Trophoblast cell (in vitro differentiated cells and primary cell): Measurements from ENCODE around the gene OPCML.

Experiments used
- DNase-seq, 2 donors: peaks; one replicate each; pipeline ENCODE4 v3.0.0-alpha.2; 2016
- H2AFZ ChIP-seq: 2 replicates; pipeline ENCODE4 v1.6.1; 2013; ENCODE audit warnings: low read length, moderate library complexity, mild to moderate bottlenecking; ENCODE audit not compliant: insufficient read depth, poor library complexity
- H2AK5ac ChIP-seq: 2 replicates; pipeline ENCODE4 v1.6.1; 2013; ENCODE audit warnings: mild to moderate bottlenecking, low read length
- H2BK120ac ChIP-seq: 2 replicates; pipeline ENCODE4 v1.6.1; 2013; ENCODE audit warnings: low read length, mild to moderate bottlenecking, moderate library complexity; ENCODE audit not compliant: insufficient read depth, poor library complexity
- H2BK12ac ChIP-seq: 2 replicates; pipeline ENCODE4 v1.6.1; 2013; ENCODE audit warnings: mild to moderate bottlenecking, low read length, moderate library complexity
- H2BK5ac ChIP-seq: 2 replicates; pipeline ENCODE4 v1.6.1; 2013; ENCODE audit warnings: low read length, low read depth, moderate library complexity, mild to moderate bottlenecking; ENCODE audit not compliant: poor library complexity
- H3K14ac ChIP-seq: 2 replicates; pipeline ENCODE4 v1.6.1; 2013; ENCODE audit warnings: mild to moderate bottlenecking, low read length
- H3K18ac ChIP-seq: 2 replicates; pipeline ENCODE4 v1.6.1; 2013; ENCODE audit warnings: mild to moderate bottlenecking, low read length
- H3K23ac ChIP-seq: 2 replicates; pipeline ENCODE4 v1.6.1; 2013; ENCODE audit warnings: low read length
- H3K27ac ChIP-seq: 2 replicates; pipeline ENCODE4 v1.5.1; 2013; ENCODE audit warnings: low read depth, mild to moderate bottlenecking, inconsistent platforms, low read length, moderate library complexity
- H3K27me3 ChIP-seq: 2 replicates; pipeline ENCODE4 v1.6.1; 2013; ENCODE audit warnings: inconsistent platforms, mild to moderate bottlenecking, low read length, moderate library complexity; ENCODE audit not compliant: insufficient read depth
- H3K36me3 ChIP-seq, 2 experiments: 1 replicate in 1 of 2; 2 replicates in 1 of 2; pipeline ENCODE4 v1.6.1; 2013; ENCODE audit warnings: low read length in 2 of 2, mild to moderate bottlenecking in 2 of 2, moderate library complexity in 1 of 2; ENCODE audit not compliant: insufficient read depth in 2 of 2, control insufficient read depth in 1 of 2
- H3K4ac ChIP-seq: 2 replicates; pipeline ENCODE4 v1.6.1; 2013; ENCODE audit warnings: low read depth, mild to moderate bottlenecking, low read length, moderate library complexity
- H3K4me1 ChIP-seq, 2 experiments: 1 replicate in 1 of 2; 2 replicates in 1 of 2; pipeline ENCODE4 v1.6.1; 2013; ENCODE audit warnings: low read length in 2 of 2, mild to moderate bottlenecking in 2 of 2, moderate library complexity in 1 of 2; ENCODE audit not compliant: insufficient read depth in 2 of 2, control insufficient read depth in 1 of 2
- H3K4me2 ChIP-seq: 2 replicates; pipeline ENCODE4 v1.6.1; 2013; ENCODE audit warnings: inconsistent platforms, mild to moderate bottlenecking, low read length, moderate library complexity
- H3K4me3 ChIP-seq: 2 replicates; pipeline ENCODE4 v1.5.1; 2013; ENCODE audit warnings: mild to moderate bottlenecking, low read depth, low read length, inconsistent platforms
- H3K79me1 ChIP-seq: one replicate; pipeline ENCODE4 v1.6.1; 2013; ENCODE audit warnings: low read length
- H3K79me2 ChIP-seq: 2 replicates; pipeline ENCODE4 v1.6.1; 2013; ENCODE audit warnings: low read length, mild to moderate bottlenecking; ENCODE audit not compliant: control insufficient read depth, insufficient read depth, poor library complexity
- H3K9ac ChIP-seq: 2 replicates; pipeline ENCODE4 v1.6.1; 2013; ENCODE audit warnings: mild to moderate bottlenecking, low read length
- H3K9me3 ChIP-seq: 2 replicates; pipeline ENCODE4 v1.6.1; 2013; ENCODE audit warnings: low read depth, mild to moderate bottlenecking, control low read depth, inconsistent platforms, low read length; ENCODE audit not compliant: insufficient read depth
- H4K12ac ChIP-seq: 2 replicates; pipeline ENCODE4 v1.6.1; 2013; ENCODE audit warnings: low read depth, mild to moderate bottlenecking, low read length, moderate library complexity
- H4K8ac ChIP-seq: 2 replicates; pipeline ENCODE4 v1.6.1; 2013; ENCODE audit warnings: low read depth, mild to moderate bottlenecking, low read length, moderate library complexity
- H4K91ac ChIP-seq: one replicate; pipeline ENCODE4 v1.6.1; 2013; ENCODE audit warnings: low read depth, mild to moderate bottlenecking, low read length, moderate library complexity
- WGBS: extraction: QIAGEN DNeasy Blood & Tissue Kit; methylation state at CpG from one replicate; pipeline ENCODE4 v1.1.7; 2013; ENCODE audit warnings: missing lambda C conversion rate; ENCODE audit not compliant: insufficient read length, insufficient coverage; ENCODE audit errors: extremely low coverage; 5-methylcytosine and 5-hydroxymethylcytosine counted together

The OPCML gene

DNA sequence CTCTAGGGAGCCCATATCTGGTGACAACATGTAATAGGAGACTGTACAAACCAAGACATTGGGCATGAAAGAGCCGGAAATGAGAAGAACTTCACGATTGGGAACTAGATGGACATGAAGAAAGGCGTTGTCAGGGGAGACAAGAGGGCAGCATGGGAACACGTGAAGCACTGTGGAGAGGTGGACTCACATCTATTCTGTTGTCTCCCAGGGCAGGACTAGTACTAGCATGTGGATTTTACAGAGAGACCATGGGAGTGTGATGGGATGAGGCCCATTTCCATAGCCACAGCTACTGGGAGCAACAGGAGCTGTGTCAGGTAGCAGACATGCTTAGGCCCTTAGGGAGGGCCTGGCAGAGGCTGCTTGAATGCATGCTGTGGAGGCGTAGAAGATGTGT lies 333.9 kb downstream of the OPCML start:
- no peaks in the 10 kb centered on the region for H3K79me2 ChIP-seq
- H3K27ac ChIP-seq: no peak overlapping the region
- no peaks in the 10 kb centered on the region for H3K79me1 ChIP-seq
- no peak overlapping the region for H3K18ac ChIP-seq
- H2BK5ac ChIP-seq: no peak overlapping the region
- no peaks in the 10 kb centered on the region for H3K9me3 ChIP-seq
- no peaks in the 10 kb centered on the region for H3K4me1 ChIP-seq
- no peak overlapping the region for H4K91ac ChIP-seq
- no peak overlapping the region for H2AK5ac ChIP-seq
- H2BK120ac ChIP-seq: no peak overlapping the region
- H3K4me2 ChIP-seq: no peak overlapping the region
- WGBS: no CpG with 5 or more reads among the region's 5 CpGs
- no peak overlapping the region for H3K14ac ChIP-seq
- no peak overlapping the region for H2BK12ac ChIP-seq
- peak overlapping the region; percentile 50 for H3K9ac ChIP-seq
- no peak overlapping the region for H3K23ac ChIP-seq
- H3K4ac ChIP-seq: no peak overlapping the region
- no peaks in the 10 kb centered on the region for H3K27me3 ChIP-seq
- no peaks in the 10 kb centered on the region for H3K36me3 ChIP-seq
- no peak overlapping the region for H3K4me3 ChIP-seq
- no peak for DNase-seq
- H4K8ac ChIP-seq: no peak overlapping the region
- H4K12ac ChIP-seq: no peak overlapping the region
- H2AFZ ChIP-seq: no peak overlapping the region

DNA sequence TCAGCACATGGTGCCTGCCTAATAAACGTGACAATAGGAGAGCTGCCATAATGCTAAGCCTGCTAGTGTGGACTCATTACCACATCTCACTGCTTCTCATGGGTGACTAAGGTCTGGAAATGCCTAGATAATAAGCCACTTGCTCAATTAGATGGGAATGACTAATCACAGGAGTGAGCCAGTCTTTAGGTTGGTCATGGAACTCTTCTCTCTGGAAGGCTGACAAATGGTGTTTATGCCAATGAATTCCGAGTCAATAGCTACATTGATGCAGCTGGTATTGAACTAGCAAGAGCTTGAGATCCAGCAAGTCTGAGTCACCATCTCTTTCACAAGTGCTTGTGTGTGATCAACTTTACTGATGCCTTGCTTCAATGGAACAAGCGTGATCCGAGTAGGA lies 334.9 kb downstream of the OPCML start:
- H3K79me2 ChIP-seq: no peaks in the 10 kb centered on the region
- DNase-seq: peak in 1 of 2 donors; percentile 0
- H3K36me3 ChIP-seq: no peaks in the 10 kb centered on the region
- no peak overlapping the region for H3K4me3 ChIP-seq
- no peak overlapping the region for H3K14ac ChIP-seq
- no peak overlapping the region for H2AFZ ChIP-seq
- no peak overlapping the region for H4K91ac ChIP-seq
- no peak overlapping the region for H4K8ac ChIP-seq
- H2BK12ac ChIP-seq: no peak overlapping the region
- H3K9me3 ChIP-seq: no peaks in the 10 kb centered on the region
- no CpG with 5 or more reads among the region's 4 CpGs for WGBS
- no peak overlapping the region for H3K23ac ChIP-seq
- H3K9ac ChIP-seq: no peak overlapping the region
- no peak overlapping the region for H3K27ac ChIP-seq
- no peaks in the 10 kb centered on the region for H3K27me3 ChIP-seq
- no peak overlapping the region for H2BK120ac ChIP-seq
- H2BK5ac ChIP-seq: no peak overlapping the region
- H2AK5ac ChIP-seq: no peak overlapping the region
- no peaks in the 10 kb centered on the region for H3K79me1 ChIP-seq
- no peak overlapping the region for H3K18ac ChIP-seq
- no peak overlapping the region for H3K4ac ChIP-seq
- H4K12ac ChIP-seq: no peak overlapping the region
- no peaks in the 10 kb centered on the region for H3K4me1 ChIP-seq
- H3K4me2 ChIP-seq: no peak overlapping the region

DNA sequence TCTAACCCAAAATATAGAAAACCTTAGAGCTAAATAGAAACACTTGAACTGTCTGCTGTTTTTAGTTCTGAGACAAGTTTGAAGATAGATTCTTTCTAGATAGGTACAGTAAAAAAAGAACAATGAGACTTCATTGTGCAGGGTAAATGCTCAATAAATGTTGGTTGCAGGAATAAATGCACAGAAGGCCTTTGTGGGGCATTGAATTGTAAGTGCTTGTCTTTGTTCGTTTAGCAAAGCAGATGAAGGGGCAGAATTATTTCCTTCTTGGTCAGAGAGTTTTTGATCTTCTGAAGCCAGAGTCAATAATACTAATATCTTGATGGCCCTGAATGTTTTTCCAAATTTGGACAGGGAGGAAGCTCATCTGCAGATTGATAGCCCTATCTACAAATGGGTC lies 340.4 kb downstream of the OPCML start:
- Histone ChIP-seq H2AK5ac (no peak overlapping the region), H3K9me3 (no peaks in the 10 kb centered on the region), H3K14ac (no peak overlapping the region), H3K27me3 (no peaks in the 10 kb centered on the region), H4K12ac (no peak overlapping the region), H3K27ac (no peak overlapping the region), H3K18ac (no peak overlapping the region), H3K23ac (no peak overlapping the region), H3K4me3 (no peak overlapping the region), H3K4me2 (no peak overlapping the region), H3K4me1 (no peaks in the 10 kb centered on the region), H2BK12ac (no peak overlapping the region), H2BK5ac (no peak overlapping the region), H2AFZ (no peak overlapping the region), H3K4ac (no peak overlapping the region), H4K8ac (no peak overlapping the region), H2BK120ac (no peak overlapping the region), H3K79me2 (no peaks in the 10 kb centered on the region), H3K9ac (no peak overlapping the region), H4K91ac (no peak overlapping the region), H3K36me3 (no peaks in the 10 kb centered on the region), H3K79me1 (no peaks in the 10 kb centered on the region)
- no peak for DNase-seq
- WGBS: no CpG with 5 or more reads among the region's 1 CpG

- H2BK120ac ChIP-seq: no peak overlapping the region
- H3K27me3 ChIP-seq: no peaks in the 10 kb centered on the region
- no peak overlapping the region for H4K91ac ChIP-seq
- H2BK5ac ChIP-seq: no peak overlapping the region
- no peak for DNase-seq
- no peaks in the 10 kb centered on the region for H3K36me3 ChIP-seq
- no peak overlapping the region for H4K12ac ChIP-seq
- no peak overlapping the region for H3K23ac ChIP-seq
- H3K9me3 ChIP-seq: peaks cover 5% of the 10 kb centered on the region
- H2AK5ac ChIP-seq: no peak overlapping the region
- H3K4me1 ChIP-seq: no peaks in the 10 kb centered on the region
- H3K18ac ChIP-seq: no peak overlapping the region
- no peaks in the 10 kb centered on the region for H3K79me2 ChIP-seq
- no peak overlapping the region for H3K14ac ChIP-seq
- no peak overlapping the region for H3K4me2 ChIP-seq
- H3K79me1 ChIP-seq: no peaks in the 10 kb centered on the region
- H2AFZ ChIP-seq: no peak overlapping the region
- H3K4me3 ChIP-seq: no peak overlapping the region
- no peak overlapping the region for H3K9ac ChIP-seq
- H3K4ac ChIP-seq: no peak overlapping the region
- H2BK12ac ChIP-seq: no peak overlapping the region
- no CpG with 5 or more reads among the region's 2 CpGs for WGBS
- H4K8ac ChIP-seq: no peak overlapping the region
- H3K27ac ChIP-seq: no peak overlapping the region
Measured at GRCh38 chr11:133181667-133182066, 350.6 kb downstream of the OPCML start.
